ENCODE measurements around the gene RAPGEF4.
"Not testable (repeated sequence)": the region's sequence is repeated elsewhere in the genome, so short reads cannot be mapped to it uniquely, and the experiment has no call there.

RAPGEF4 gene

DNA sequence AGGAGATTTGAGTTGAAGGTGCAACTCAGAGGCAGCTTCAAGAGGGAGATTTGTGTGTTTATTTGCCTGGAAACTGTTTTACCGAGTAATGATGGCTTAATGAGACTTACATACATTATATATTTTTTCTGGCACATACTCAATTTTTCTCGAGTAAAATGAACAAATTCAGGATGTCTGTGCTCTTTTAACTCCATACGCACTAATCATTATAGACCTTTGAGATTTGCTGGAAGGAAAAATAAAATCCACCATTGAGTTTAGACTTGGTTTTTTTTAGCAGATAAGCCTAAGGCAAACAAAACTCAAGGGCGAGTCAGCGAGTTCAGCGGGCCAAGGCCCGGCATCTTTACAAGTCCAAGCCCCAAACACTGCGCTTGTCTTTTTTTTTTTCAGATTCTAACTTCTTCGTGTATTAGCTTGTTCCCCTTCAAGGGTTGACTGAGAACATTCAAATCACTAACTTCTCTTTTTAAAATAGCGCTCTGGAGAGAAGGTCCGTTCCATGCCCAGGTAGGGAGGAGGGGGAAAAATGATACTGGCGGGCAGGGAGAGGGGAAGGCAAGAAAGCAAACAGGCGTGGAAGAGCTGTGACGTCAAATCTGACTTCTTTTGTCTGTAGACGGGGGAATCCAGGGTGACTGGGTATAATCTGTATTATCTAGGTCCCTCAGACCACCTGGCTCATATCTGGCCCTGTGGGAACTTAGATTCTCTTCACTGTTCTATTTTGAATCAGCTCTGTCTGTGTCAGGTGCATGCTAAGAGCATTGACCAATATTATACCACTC lies 267.3 kb downstream of the RAPGEF4 start:
- no peak for ATAC-seq

GRCh38 chr2:173008786-173009185 lies 273.1 kb downstream of the RAPGEF4 start:
- ATAC-seq = peak in 1 of 2 donors; percentile 27

DNA sequence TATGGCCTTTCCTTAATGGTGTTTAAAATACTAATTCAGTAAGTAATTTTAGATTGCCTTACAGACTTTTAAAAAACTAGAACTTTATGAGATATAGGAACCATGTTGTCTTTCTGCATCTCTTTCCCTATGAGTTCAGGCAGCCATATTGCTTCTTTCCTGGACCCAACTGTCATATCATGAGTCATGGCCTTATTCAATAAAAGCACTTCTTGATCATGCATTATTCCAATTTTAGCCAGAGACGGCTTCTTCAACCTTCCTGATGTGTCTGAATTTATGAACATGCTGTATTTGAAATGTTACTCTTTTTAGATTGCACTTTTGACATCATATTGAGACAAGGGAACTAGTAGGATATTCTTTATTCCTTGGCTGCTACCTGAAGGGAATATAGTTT lies 274.6 kb downstream of the RAPGEF4 start:
- no peak for ATAC-seq

DNA sequence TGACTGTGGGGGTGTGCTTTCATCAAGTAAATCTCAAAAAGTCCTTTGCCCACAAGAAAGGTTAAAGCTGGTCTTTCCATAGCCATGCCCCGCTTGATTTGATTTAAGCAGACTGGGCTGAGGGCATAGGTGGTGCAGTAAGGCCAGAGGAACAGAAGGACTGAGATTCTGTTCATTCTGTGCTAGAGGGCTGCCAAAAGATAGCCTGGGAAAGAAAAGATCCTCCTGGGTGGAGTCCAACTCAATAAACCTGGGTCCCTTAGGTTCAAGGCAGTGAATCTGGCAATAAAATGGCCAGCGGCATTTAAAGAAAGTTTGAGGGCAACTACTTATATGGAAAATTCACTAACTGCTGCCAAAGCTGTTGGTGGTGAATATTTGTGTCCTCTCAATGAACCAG lies 280.8 kb downstream of the RAPGEF4 start:
- no peak for ATAC-seq

DNA sequence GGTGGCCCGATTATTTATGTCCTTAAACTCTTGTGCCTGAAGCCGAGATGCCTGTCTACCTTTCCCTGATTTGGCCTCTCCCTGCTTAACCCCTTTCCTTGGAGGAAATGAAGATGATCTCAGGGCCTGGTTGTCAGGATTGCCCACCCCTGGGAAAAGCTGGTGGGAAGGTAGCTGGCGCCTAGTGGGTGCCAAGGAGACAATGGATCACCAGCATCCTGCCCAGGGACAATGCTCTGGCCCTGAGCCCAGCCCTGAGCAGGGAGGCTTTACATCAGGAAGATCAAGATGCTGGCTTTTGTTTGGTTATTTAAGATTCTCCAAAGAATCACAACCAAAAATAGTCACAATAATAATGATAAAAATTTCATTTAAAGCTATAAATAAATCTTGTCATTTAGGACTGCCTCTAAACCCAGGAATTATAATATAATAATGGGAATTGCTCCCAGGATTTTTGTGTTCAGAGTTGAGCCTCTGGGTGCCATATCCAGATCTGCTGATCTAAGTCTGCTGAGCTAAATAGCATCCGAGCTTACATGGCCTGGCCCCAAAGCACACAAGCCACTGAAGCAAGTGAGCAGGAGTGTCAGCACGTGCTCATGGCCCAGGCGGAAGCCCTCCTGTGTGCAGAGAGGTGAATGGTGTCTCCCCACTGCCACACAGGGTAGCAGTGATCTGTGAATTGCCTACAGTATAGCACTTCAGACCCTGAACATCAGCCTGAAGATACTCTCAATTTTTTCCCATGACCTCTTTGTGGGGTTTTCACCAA lies 282.2 kb downstream of the RAPGEF4 start:
- ATAC-seq = no peak

- no peak for ATAC-seq
Measured at GRCh38 chr2:173019755-173020154, 284.1 kb downstream of the RAPGEF4 start.

DNA sequence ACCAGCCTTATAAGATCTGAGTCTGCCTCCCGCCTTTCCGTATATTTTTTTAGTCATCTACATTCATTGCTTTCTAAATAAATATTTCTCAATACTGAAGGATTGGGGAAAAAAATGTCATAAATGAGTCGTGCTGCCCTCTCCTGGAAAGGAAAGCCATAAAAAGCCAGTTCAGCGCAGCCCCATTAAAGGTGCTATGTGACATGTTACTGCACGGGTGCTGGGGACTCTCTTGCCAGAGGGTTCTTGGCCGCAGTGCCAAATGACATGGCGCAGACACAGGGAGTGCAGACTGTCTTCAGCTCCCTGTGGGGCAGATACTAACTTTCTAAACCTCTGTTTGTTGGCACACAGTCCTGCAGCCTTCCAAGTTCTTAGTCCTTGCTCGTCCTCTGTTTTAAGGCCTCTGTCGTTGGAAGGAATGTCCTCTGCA lies 286.3 kb downstream of the RAPGEF4 start:
- ATAC-seq = no peak

GRCh38 chr2:173023718-173024117 lies 288.1 kb downstream of the RAPGEF4 start:
- ATAC-seq = no peak

DNA sequence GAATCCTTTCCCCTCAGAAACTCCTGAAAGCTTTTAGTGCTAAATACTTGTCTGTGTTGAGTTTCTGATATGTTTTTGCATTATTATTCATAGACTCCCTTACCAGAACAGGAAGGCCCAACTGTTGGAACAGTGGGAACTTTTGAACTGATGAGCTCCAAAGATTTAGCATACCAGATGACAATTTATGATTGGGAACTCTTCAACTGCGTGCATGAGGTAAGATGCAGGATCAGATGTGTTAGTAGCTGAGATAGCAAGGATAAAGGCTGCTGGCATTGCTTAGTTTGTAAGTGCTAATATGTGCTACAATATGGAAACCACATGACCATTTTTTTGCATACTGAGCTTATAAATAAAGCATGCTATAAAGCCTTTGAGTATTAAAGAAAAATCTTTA lies 290.8 kb downstream of the RAPGEF4 start:
- no peak for ATAC-seq

DNA sequence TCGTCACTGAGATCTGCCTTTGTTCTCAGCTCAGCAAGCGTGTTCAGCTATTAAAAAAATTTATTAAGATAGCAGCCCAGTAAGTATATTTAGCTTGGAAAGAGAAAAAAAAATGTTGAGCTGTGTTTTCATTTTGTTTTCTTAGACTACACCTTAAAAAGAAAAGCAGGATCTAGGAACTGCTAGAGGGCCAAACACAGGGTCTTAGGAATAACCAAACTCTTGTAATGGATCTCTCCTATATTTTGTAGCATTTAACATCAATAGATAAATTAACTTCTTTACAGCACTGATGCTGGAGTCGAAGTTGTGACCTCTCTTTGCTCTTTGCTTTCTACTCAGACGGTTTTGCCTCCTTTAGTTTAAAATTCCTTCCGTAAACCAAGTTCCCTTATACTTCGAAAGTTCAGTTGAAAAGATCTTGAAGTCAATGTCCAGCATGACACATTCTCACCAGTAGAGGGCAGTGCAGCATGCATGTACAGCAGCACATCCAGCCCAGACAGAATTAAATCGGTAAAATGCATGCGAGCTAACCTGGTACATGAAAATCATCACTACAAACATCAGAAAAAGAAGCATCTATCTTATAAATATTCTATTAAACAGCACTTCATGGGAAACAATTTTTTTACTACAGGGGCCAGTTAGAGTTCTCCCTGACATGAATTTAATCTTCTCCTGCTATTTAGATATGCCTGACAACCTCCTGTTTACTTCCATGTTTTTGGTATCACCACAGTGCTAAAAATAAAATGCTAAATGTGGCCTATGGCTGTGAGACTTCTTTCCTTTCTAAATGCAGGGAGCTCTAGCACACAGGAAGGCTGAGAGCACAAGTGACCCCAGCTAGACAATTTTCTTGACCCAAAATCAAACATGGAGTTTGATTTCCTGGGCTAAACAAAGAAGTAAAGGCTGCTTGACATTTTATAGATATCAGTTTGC lies 291.8 kb downstream of the RAPGEF4 start:
- peak; percentile 48 to 61 for ATAC-seq

DNA sequence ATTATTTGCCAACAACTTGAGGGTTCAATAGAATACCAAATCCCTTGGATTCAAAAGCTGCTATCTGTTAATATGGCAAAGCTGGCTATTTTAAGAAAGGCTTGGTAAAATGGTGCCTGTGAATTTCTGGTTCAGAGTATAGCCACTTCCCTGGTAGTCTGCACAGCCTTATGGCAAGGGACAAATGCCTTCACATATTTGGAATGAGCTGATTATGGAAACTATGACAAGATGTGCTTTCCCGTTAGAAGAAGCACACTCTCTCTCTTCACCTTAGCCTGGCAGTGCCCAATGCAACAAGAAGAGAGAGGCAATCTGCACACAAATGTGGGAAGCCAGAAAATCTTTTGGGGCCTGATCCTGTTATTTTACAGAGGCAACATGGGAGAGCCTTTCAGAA lies 292.5 kb downstream of the RAPGEF4 start:
- ATAC-seq = no peak

DNA sequence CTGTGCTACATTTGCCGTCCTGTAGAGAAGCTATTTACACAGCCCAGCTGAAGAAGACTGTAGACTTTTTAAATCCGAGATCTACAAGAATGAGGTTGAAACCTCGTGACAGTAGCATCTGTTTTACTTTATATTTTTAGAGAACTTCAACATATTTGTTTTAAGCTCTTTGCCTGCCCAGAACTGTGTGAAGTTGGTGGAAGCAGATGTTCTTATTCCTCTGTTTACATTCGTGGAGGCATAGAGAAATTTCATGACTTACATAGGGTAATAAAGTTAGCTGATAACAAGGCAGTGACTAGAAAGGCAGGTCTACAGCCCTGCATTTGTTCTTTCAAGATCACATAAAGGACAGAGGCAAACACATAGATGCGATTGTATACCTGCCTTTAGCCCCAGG lies 293.0 kb downstream of the RAPGEF4 start:
- no peak for ATAC-seq

DNA sequence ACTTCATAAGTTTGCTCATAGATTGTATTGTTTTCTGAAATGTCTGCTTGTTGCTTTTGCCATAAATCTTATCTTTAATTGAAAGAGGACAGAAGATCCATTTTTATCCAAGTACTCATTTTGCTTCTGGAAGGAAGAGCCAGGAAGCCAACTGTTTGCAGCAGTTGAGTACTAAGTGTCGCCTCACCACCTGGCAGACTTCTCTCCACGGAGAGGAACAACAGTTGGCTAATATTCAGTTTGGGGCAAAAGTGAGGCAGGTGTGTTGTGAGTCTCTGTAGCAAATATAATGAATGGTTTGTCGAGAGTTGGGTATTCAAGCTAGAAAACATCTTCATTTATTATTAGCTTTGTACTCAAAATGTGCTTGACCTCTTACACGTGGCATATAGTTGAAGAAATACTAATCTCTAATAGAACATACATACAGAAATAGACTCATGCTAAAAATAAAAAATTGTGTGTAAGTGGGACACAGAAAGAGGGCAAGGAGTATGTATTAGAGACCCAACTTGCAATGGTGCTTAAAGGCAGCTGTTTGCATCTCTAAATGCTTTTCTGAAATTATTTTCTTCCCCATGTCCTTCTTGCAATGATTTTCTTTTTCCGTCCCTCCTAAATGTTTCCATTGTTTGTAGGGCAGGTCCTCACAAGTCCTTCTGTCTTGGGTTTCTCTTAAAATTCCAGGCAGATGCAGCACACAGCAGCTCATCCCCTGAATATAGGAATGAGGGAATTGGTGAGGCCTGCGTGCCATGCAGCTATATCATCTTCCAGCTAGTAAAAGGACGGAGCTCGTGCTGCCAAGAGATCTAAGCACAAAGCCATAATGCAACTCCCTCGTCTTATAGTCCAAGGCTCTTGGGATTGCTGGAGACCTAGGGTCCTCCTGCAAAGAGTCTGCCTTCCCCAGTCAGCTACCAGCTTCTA lies 295.2 kb downstream of the RAPGEF4 start:
- no peak for ATAC-seq

- no peak for ATAC-seq
Measured at GRCh38 chr2:173032032-173032431, 296.4 kb downstream of the RAPGEF4 start.

DNA sequence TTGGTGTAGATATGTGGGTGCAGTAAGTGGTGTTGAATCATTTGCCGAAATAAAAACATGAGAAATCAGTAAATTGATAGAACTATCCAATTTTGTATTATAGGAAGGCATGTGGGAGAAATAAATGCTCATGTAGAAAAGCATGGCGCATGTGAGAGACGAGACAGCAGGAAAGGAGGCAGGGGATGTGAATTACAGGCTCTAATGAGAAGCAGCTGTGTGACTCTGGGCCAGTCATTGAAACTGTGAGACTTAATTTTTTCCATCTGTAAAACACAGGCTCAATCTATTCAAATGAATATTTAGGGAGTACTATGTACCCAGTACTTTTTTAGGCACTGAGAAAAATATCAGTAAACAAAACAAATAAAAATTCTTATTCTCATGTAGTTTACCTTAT lies 297.4 kb downstream of the RAPGEF4 start:
- ATAC-seq = no peak

DNA sequence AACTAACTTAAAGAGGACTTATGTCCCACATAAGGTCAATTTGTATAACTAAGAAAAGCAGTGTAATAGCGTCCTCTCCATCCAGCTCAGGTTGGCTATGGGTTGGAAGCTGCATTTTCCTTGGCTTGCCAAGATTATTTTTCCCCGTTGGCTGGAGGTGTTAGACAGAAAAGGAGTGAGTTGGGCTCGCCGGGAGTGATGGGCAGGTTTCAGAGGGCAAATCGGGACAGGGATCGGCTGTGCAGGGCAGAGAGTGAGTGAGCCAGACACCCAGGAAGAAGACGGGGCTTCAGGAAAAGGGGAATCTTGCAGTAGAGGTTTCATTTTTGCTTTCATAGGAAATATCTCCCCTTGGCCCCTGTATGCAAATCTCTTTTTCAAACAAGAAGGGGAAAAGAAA lies 298.5 kb downstream of the RAPGEF4 start:
- ATAC-seq = no peak

DNA sequence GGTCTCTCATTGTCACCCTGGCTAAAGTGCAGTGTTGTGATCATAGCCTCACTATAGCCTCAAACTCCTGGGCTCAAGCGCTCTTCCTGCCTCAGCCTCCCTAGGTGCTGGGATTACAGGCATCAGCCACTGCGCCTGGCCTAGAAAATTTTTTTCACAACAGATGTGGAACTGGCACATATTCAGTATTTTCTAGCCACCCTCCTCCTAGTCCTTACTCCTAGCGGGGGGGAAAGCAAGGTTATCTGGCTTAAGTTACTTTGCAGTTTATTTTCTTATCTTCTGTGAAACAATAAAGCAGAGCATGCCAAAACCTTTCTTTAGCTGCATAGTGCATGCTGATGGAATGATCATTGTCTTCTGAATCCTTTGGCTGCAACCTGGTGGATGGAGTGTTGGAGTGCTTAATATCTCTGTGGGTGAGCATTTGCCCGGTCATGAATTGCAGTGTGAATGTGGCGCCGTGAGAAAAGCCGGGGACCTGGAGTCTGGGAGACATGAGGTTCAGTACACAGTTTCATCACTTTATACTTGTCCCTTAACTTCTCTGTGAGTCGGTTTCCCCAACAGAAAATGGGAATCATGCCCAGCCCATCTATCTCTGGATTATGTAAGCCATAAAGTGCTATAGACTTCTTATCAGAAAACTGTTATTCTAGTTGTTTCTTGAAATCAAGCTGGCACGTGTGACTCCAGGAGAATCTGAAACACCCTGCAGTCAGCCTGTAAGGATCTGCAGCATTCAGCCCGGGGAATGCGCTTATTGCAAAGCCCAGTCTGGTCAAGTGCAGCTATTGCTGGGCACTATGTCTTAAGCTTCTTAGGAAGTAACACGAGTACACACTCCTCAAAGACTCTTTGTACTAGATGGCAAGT lies 301.8 kb downstream of the RAPGEF4 start:
- ATAC-seq = no peak

GRCh38 chr2:173038257-173038656 lies 302.6 kb downstream of the RAPGEF4 start:
- not testable (repeated sequence) for ATAC-seq

DNA sequence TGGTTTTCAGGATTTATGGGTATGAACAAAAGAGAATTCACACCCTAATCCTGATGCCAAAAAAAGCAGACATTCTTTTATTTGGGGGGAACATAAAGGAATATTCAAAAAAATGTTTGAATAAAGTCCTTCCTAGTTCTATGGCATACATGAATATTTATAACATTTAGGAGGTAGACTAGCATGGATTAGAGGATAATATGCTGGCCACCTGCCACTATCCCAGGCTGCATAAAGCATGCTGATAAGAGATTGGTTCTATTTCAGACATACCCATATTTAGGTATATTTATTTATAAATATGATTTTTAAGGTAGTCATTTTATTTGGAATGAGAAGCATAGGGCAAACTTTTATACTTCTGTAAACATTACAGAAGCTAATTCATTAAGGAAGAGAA lies 305.1 kb downstream of the RAPGEF4 start:
- no peak for ATAC-seq

- ATAC-seq = no peak
Measured at GRCh38 chr2:173043476-173043875, 307.8 kb downstream of the RAPGEF4 start.
